ENCODE results near the gene E2F4.
A peak's percentile ranks its signal among the peaks of the same experiment; 100 is the strongest.

E2F4 gene

GRCh38 chr16:67230809-67231660 is 39.1 kb downstream of the E2F4 start:
- no peak for TF ChIP-seq CTCF (conservative IDR thresholded peaks at IDR 0.05; ENCODE audit: low read depth, low read length)
- no peak for DNase-seq (ENCODE audit: low read depth)
- H3K4me3 ChIP-seq (ENCODE audit: low read depth, low read length), result no peak overlapping the region

GRCh38 chr16:67233596-67233995 is 41.6 kb downstream of the E2F4 start:
- H3K4me3 ChIP-seq (ENCODE audit: low read depth, low read length), result no peak overlapping the region
- TF ChIP-seq CTCF (conservative IDR thresholded peaks at IDR 0.05; ENCODE audit: low read depth, low read length), result no peak
- no peak for DNase-seq (ENCODE audit: low read depth)

- no peak for TF ChIP-seq CTCF (conservative IDR thresholded peaks at IDR 0.05; ENCODE audit: low read depth, low read length)
- no peak for DNase-seq (ENCODE audit: low read depth)
- no peak overlapping the region for H3K4me3 ChIP-seq (ENCODE audit: low read depth, low read length)
Observed at GRCh38 chr16:67234180-67234597, 42.2 kb downstream of the E2F4 start.

- H3K4me3 ChIP-seq (ENCODE audit: low read depth, low read length), result no peak overlapping the region
- no peak for TF ChIP-seq CTCF (conservative IDR thresholded peaks at IDR 0.05; ENCODE audit: low read depth, low read length)
- DNase-seq (ENCODE audit: low read depth), result no peak
Observed at GRCh38 chr16:67235816-67236562, 44.0 kb downstream of the E2F4 start.

- H3K4me3 ChIP-seq (ENCODE audit: low read depth, low read length), result no peak overlapping the region
- peak; percentile 60 for DNase-seq (ENCODE audit: low read depth)
- no peak for TF ChIP-seq CTCF (conservative IDR thresholded peaks at IDR 0.05; ENCODE audit: low read depth, low read length)
Observed at GRCh38 chr16:67236563-67237395, 44.8 kb downstream of the E2F4 start.

- TF ChIP-seq CTCF (conservative IDR thresholded peaks at IDR 0.05; ENCODE audit: low read depth, low read length), result no peak
- H3K4me3 ChIP-seq (ENCODE audit: low read depth, low read length), result no peak overlapping the region
- DNase-seq (ENCODE audit: low read depth), result no peak
Observed at GRCh38 chr16:67237396-67238277, 45.7 kb downstream of the E2F4 start.
